Hepatocyte (in vitro differentiated cells): Measurements from ENCODE around the gene SDK1.

Source experiments
- EZH2 ChIP-seq: fragments of 200-600 bp; sonication (generic); IDR thresholded peaks from 2 replicates; pipeline ENCODE4 v1.6.1; 2016; ENCODE audit warnings: antibody characterized with exemption, mild to moderate bottlenecking, borderline replicate concordance
- TF ChIP-seq, protein P1 (sequence below): fragments of 200-600 bp; sonication (generic); IDR thresholded peaks from 2 replicates; pipeline ENCODE4 v1.5.1; 2016; ENCODE audit warnings: antibody characterized with exemption, mild to moderate bottlenecking; ENCODE audit not compliant: poor library complexity

DNA sequence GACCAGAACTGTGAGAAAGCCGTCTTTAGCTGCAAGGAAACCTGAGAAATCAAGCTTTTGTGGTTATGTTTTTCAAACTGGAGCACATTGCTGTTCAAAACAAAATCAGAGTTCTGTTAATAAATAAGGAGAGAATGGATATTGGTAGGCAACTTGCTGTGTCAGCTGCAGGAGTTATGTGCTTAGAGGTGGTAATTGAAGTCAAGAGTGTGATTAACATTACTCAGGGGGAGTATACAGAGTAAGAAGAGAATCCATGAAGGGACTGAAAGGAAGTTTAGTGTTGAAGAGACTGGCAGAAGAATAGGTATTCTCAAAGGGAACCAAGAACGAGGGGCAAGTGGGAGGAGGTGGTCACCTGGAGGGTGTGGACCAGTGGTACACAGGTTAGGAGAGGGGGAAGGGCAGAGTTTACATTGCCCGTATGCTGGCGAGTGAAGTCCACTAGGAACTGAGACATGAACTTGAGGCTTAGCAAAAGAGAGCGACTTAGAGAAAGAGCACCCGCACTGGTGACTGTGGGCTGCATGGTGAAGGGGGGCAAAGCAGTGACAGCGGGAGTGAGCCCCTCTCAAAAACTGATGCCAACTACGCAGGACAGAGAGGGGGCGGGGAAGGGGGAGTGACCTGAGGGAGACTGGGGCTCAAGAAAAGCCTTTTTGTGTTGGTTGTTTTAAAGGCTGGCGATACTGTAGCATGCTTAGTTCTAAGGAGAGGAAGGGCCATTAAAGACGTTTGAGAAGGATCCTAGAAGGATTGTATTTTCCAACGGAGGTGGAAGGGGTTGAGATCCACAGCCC is 80.0 kb downstream of the SDK1 start:
- TF ChIP-seq, protein P1, sequence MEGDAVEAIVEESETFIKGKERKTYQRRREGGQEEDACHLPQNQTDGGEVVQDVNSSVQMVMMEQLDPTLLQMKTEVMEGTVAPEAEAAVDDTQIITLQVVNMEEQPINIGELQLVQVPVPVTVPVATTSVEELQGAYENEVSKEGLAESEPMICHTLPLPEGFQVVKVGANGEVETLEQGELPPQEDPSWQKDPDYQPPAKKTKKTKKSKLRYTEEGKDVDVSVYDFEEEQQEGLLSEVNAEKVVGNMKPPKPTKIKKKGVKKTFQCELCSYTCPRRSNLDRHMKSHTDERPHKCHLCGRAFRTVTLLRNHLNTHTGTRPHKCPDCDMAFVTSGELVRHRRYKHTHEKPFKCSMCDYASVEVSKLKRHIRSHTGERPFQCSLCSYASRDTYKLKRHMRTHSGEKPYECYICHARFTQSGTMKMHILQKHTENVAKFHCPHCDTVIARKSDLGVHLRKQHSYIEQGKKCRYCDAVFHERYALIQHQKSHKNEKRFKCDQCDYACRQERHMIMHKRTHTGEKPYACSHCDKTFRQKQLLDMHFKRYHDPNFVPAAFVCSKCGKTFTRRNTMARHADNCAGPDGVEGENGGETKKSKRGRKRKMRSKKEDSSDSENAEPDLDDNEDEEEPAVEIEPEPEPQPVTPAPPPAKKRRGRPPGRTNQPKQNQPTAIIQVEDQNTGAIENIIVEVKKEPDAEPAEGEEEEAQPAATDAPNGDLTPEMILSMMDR = no peak
- TF ChIP-seq EZH2 = no peak
